ENCODE data around the gene IKZF5. TPM values are rescaled to one million over a fixed set of nuclear protein-coding genes. Genes with fewer than 3 reads are reported as not detected.

IKZF5 gene
- total and polyA plus RNA-seq, 9 of the 15 experiments (the other 6 are each of a cell fraction or from before 2014, with no cell fraction given), result 3.8 to 19.6 (median 12.4) TPM

- peak; percentile 100 for TF ChIP-seq MGA (IDR thresholded peaks at IDR 0.05)
- no peak for TF ChIP-seq HMGN3 (IDR thresholded peaks at IDR 0.05; ENCODE audit: borderline replicate concordance, extremely low read depth, insufficient read length, low read depth, low read length)
- TF ChIP-seq ZNF445 (CRISPR knock-in tag; IDR thresholded peaks at IDR 0.05; ENCODE audit: low read depth), result no peak
- TF ChIP-seq ZHX1 (conservative IDR thresholded peaks at IDR 0.05; ENCODE audit: low read length), result no peak
- TF ChIP-seq L3MBTL2 (IDR thresholded peaks at IDR 0.05), result peak; percentile 100
- no peak for TF ChIP-seq CREBBP (IDR thresholded peaks at IDR 0.05; ENCODE audit: low read depth, low read length)
- peak; percentile 60 for TF ChIP-seq HNRNPLL (IDR thresholded peaks at IDR 0.05; ENCODE audit: low read depth, low read length, poor library complexity, severe bottlenecking)
- no peak for TF ChIP-seq ZNF668 (CRISPR knock-in tag; IDR thresholded peaks at IDR 0.05)
- no peak for TF ChIP-seq MTA1 (IDR thresholded peaks at IDR 0.05; ENCODE audit: borderline replicate concordance)
- no peak for TF ChIP-seq TAF7 (tag; IDR thresholded peaks at IDR 0.05)
- TF ChIP-seq ARID2 (IDR thresholded peaks at IDR 0.05), result no peak
- no peak for TF ChIP-seq NR2C1 (IDR thresholded peaks at IDR 0.05)
- TF ChIP-seq NR2C1 (tag; IDR thresholded peaks at IDR 0.05), result no peak; the same call in 1 of the 2 replicates
- no peak for TF ChIP-seq MAFK (IDR thresholded peaks at IDR 0.05; ENCODE audit: low read length)
- no peak for TF ChIP-seq HIVEP1 (CRISPR knock-in tag; IDR thresholded peaks at IDR 0.05)
Observed at GRCh38 chr10:122953902-122954730, 54.5 kb downstream of the IKZF5 start, which contains the start of gene C10orf88 (continued).

Data from K562 (cell line).